GM21717 (cell line): Measurements from ENCODE around the gene PLEKHS1.
"Not testable (repeated sequence)": the region's sequence is repeated elsewhere in the genome, so short reads cannot be mapped to it uniquely, and the experiment has no call there.

Experiments used
- ATAC-seq: cut with Tn5 transposase; IDR thresholded peaks from one replicate; pipeline ENCODE4 v1.9.1; 2021; ENCODE audit warnings: mild to moderate bottlenecking, moderate library complexity; ENCODE audit not compliant: unreplicated experiment

Gene PLEKHS1

GRCh38 chr10:113740850-113741249 lies 10.6 kb upstream of the PLEKHS1 start:
- ATAC-seq = no peak

- ATAC-seq = no peak
These were observed 9.0 kb upstream of the PLEKHS1 start for GRCh38 chr10:113742466-113742865.

GRCh38 chr10:113743594-113743993 lies 7.9 kb upstream of the PLEKHS1 start:
- no peak for ATAC-seq

- ATAC-seq = no peak
These were observed 6.1 kb upstream of the PLEKHS1 start for GRCh38 chr10:113745374-113745773.

GRCh38 chr10:113746217-113746957 lies 5.1 kb upstream of the PLEKHS1 start:
- no peak for ATAC-seq

GRCh38 chr10:113752553-113752952 lies 1.1 kb downstream of the PLEKHS1 start:
- no peak for ATAC-seq

- no peak for ATAC-seq
These were observed 1.7 kb downstream of the PLEKHS1 start for GRCh38 chr10:113753020-113753692.

- no peak for ATAC-seq
These were observed 2.6 kb downstream of the PLEKHS1 start for GRCh38 chr10:113754125-113754524.

GRCh38 chr10:113754768-113755167 lies 3.3 kb downstream of the PLEKHS1 start:
- no peak for ATAC-seq

GRCh38 chr10:113756940-113757543 lies 5.6 kb downstream of the PLEKHS1 start:
- ATAC-seq = no peak

GRCh38 chr10:113762083-113762482 lies 10.6 kb downstream of the PLEKHS1 start:
- ATAC-seq = no peak

GRCh38 chr10:113764582-113764981 lies 13.1 kb downstream of the PLEKHS1 start:
- no peak for ATAC-seq

- ATAC-seq = no peak
These were observed 14.4 kb downstream of the PLEKHS1 start for GRCh38 chr10:113765910-113766309.

- no peak for ATAC-seq
These were observed 15.7 kb downstream of the PLEKHS1 start for GRCh38 chr10:113767222-113767621.

- no peak for ATAC-seq
These were observed 18.9 kb downstream of the PLEKHS1 start for GRCh38 chr10:113770346-113770745.

- ATAC-seq = not testable (repeated sequence)
These were observed 19.6 kb downstream of the PLEKHS1 start for GRCh38 chr10:113771131-113771530.

GRCh38 chr10:113775686-113776294 lies 24.3 kb downstream of the PLEKHS1 start:
- ATAC-seq = no peak

GRCh38 chr10:113776553-113776952 lies 25.1 kb downstream of the PLEKHS1 start:
- no peak for ATAC-seq

GRCh38 chr10:113780681-113781250 lies 29.3 kb downstream of the PLEKHS1 start:
- no peak for ATAC-seq

GRCh38 chr10:113782367-113782766 lies 30.9 kb downstream of the PLEKHS1 start:
- no peak for ATAC-seq

GRCh38 chr10:113782986-113783704 lies 31.7 kb downstream of the PLEKHS1 start:
- no peak for ATAC-seq
